Tibial nerve (tissue), 3 donors: ENCODE results near the gene DGKI.

Experiments used
- POLR2A ChIP-seq, 2 donors: fragments of 450-650 bp; IDR thresholded peaks; one replicate each; pipeline ENCODE4 v1.6.1; 2017; ENCODE audit warnings: antibody characterized with exemption in 2 of 2, mild to moderate bottlenecking in 2 of 2, moderate library complexity in 2 of 2
- TF ChIP-seq, protein P1 (sequence below), 5 experiments: fragments of 200-600 bp in 3 of 5; fragments of 450-650 bp in 2 of 5; sonication (generic) in 3 of 5; IDR thresholded peaks; one replicate each; pipeline ENCODE4 v1.5.1; 2016 to 2019; ENCODE audit warnings: antibody characterized with exemption in 5 of 5, mild to moderate bottlenecking in 3 of 5, moderate library complexity in 2 of 5

GRCh38 chr7:137895301-137896221 is 48.8 kb upstream of the DGKI start:
- TF ChIP-seq POLR2A (IDR thresholded peaks at IDR 0.05): no peak
- TF ChIP-seq, protein P1, sequence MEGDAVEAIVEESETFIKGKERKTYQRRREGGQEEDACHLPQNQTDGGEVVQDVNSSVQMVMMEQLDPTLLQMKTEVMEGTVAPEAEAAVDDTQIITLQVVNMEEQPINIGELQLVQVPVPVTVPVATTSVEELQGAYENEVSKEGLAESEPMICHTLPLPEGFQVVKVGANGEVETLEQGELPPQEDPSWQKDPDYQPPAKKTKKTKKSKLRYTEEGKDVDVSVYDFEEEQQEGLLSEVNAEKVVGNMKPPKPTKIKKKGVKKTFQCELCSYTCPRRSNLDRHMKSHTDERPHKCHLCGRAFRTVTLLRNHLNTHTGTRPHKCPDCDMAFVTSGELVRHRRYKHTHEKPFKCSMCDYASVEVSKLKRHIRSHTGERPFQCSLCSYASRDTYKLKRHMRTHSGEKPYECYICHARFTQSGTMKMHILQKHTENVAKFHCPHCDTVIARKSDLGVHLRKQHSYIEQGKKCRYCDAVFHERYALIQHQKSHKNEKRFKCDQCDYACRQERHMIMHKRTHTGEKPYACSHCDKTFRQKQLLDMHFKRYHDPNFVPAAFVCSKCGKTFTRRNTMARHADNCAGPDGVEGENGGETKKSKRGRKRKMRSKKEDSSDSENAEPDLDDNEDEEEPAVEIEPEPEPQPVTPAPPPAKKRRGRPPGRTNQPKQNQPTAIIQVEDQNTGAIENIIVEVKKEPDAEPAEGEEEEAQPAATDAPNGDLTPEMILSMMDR (IDR thresholded peaks at IDR 0.05): no peak
